PC-3 (cell line): ENCODE measurements around the gene MYL5. TPM values are rescaled to one million over a fixed set of nuclear protein-coding genes. Genes with fewer than 3 reads are reported as not detected.

Source experiments
- ATAC-seq: fragments of 200-7000 bp; cut with Tn5 transposase; 2 replicates; pipeline ENCODE4 v1.9.1; 2020; ENCODE audit warnings: mild to moderate bottlenecking, moderate library complexity
- BruUV-seq: library from RNA; stranded (reverse); fragments of 400-500 nt; replicated peaks from 2 replicates; lab custom pipeline; 2021; lab: Mats Ljungman, UMichigan
- CTCF ChIA-PET: fragments of 300-600 bp; sonication (Branson Sonifier 250); formaldehyde crosslinking; loops from one replicate; lab custom pipeline; 2022; ENCODE audit warnings: antibody characterized with exemption; lab: Charles Lee
- POLR2A ChIA-PET: fragments of 300-600 bp; sonication (Branson Sonifier 250); formaldehyde crosslinking; loops from one replicate; lab custom pipeline; 2022; ENCODE audit warnings: antibody characterized with exemption; ENCODE audit not compliant: unreplicated experiment; lab: Charles Lee
- DNase-seq: peaks from one replicate; pipeline ENCODE4 v3.0.0-alpha.2; 2015
- H2AFZ ChIP-seq: fragments of 300-600 bp; sonication (generic); 2 replicates; pipeline ENCODE4 v1.6.0; 2016; ENCODE audit warnings: antibody characterized with exemption, low read length
- H3F3A ChIP-seq: fragments of 300-600 bp; sonication (generic); one replicate; pipeline ENCODE4 v1.6.0; 2017; ENCODE audit warnings: antibody characterized with exemption, low read length, control low read depth, mild to moderate bottlenecking; ENCODE audit not compliant: unreplicated experiment
- H3K27ac ChIP-seq: fragments of 300-600 bp; sonication (generic); 2 replicates; pipeline ENCODE4 v1.5.1; 2016; ENCODE audit warnings: mild to moderate bottlenecking, low read length
- H3K27me3 ChIP-seq: fragments of 300-600 bp; sonication (generic); 2 replicates; pipeline ENCODE4 v1.6.1; 2016; ENCODE audit warnings: low read length, mixed read lengths
- H3K36me3 ChIP-seq: fragments of 300-600 bp; sonication (generic); 2 replicates; pipeline ENCODE4 v1.6.1; 2016; ENCODE audit warnings: low read depth, mixed run types, low read length, mixed read lengths
- H3K4me1 ChIP-seq: fragments of 300-600 bp; sonication (generic); 2 replicates; pipeline ENCODE4 v1.5.1; 2016; ENCODE audit warnings: low read length; ENCODE audit not compliant: insufficient read depth
- H3K4me2 ChIP-seq: fragments of 300-600 bp; sonication (generic); 2 replicates; pipeline ENCODE4 v1.6.0; 2016; ENCODE audit warnings: low read length
- H3K4me3 ChIP-seq: fragments of 300-600 bp; sonication (generic); 2 replicates; pipeline ENCODE4 v1.5.1; 2016; ENCODE audit warnings: mild to moderate bottlenecking, low read length, mixed read lengths
- H3K79me2 ChIP-seq: fragments of 300-600 bp; sonication (generic); 2 replicates; pipeline ENCODE4 v1.6.1; 2017; ENCODE audit warnings: low read length, mixed read lengths
- H3K9ac ChIP-seq: fragments of 300-600 bp; sonication (generic); 2 replicates; pipeline ENCODE4 v1.6.0; 2016; ENCODE audit warnings: mild to moderate bottlenecking, low read length
- H3K9me2 ChIP-seq: fragments of 300-600 bp; sonication (generic); replicated peaks from 2 replicates; pipeline ENCODE4 v1.6.1; 2016; ENCODE audit warnings: mixed run types, low read length, mixed read lengths
- H3K9me3 ChIP-seq: fragments of 300-600 bp; sonication (generic); 2 replicates; pipeline ENCODE4 v1.6.1; 2016; ENCODE audit warnings: low read length, mixed read lengths
- H4K20me1 ChIP-seq: fragments of 300-600 bp; sonication (generic); 2 replicates; pipeline ENCODE4 v1.6.1; 2016; ENCODE audit warnings: low read length, mixed read lengths
- EZH2 ChIP-seq: fragments of 300-600 bp; sonication (generic); IDR thresholded peaks from one replicate; pipeline ENCODE4 v1.6.1; 2017; ENCODE audit warnings: antibody characterized with exemption, mild to moderate bottlenecking, low read length; ENCODE audit not compliant: unreplicated experiment
- EZH2phosphoT487 ChIP-seq: fragments of 300-600 bp; sonication (generic); IDR thresholded peaks from 2 replicates; pipeline ENCODE4 v1.6.1; 2018; ENCODE audit warnings: mild to moderate bottlenecking, antibody characterized with exemption, low read length, borderline replicate concordance
- intact Hi-C: fragments of 100-400 bp; cut with micrococcal nuclease; formaldehyde crosslinking; loops from 2 replicates; pipeline ENCODE4 v1.9.0; 2023
- total RNA-seq: library from RNA; depleted of rRNA; stranded (reverse); fragments of >200 nt; gene quantifications from 2 replicates; pipeline ENCODE4 v1.2.3, GENCODE V29; 2014
- TF ChIP-seq, protein P1 (sequence below): fragments of 300-600 bp; sonication (generic); conservative IDR thresholded peaks from 2 replicates; pipeline ENCODE4 v1.5.1; 2017; ENCODE audit warnings: antibody characterized with exemption, low read depth, mild to moderate bottlenecking, low read length

The MYL5 gene
- total RNA-seq, 1 experiment from 2014 or later, result 15.2 TPM

GRCh38 chr4:688854-689681 lies 14.7 kb downstream of the MYL5 start, which contains the start of gene SLC49A3:
Gene SLC49A3 (minus strand): TSS chr4:689151. CDS start chr4:689127, 24 bp downstream.
- H3K79me2 ChIP-seq, result no peaks in the 10 kb centered on the region
- no peak within 1 kb of the TSS for H3K4me3 ChIP-seq
- no peak within 1 kb of the TSS for H3K9ac ChIP-seq
- H3K36me3 ChIP-seq, result no peaks in the 10 kb centered on the region
- POLR2A ChIA-PET, result no interaction called here
- peaks cover 16% of the 10 kb centered on the region for H3K4me1 ChIP-seq
- CTCF ChIA-PET, result no interaction called here
- intact Hi-C loops, result no loop called here
- ATAC-seq, result no peak
- no peak within 1 kb of the TSS; the same call in 1 of the 2 replicates for H3K4me2 ChIP-seq
- no peaks in the 10 kb centered on the region for H4K20me1 ChIP-seq
- H3K9me2 ChIP-seq, result no peaks in the 10 kb centered on the region
- TF ChIP-seq, protein P1, sequence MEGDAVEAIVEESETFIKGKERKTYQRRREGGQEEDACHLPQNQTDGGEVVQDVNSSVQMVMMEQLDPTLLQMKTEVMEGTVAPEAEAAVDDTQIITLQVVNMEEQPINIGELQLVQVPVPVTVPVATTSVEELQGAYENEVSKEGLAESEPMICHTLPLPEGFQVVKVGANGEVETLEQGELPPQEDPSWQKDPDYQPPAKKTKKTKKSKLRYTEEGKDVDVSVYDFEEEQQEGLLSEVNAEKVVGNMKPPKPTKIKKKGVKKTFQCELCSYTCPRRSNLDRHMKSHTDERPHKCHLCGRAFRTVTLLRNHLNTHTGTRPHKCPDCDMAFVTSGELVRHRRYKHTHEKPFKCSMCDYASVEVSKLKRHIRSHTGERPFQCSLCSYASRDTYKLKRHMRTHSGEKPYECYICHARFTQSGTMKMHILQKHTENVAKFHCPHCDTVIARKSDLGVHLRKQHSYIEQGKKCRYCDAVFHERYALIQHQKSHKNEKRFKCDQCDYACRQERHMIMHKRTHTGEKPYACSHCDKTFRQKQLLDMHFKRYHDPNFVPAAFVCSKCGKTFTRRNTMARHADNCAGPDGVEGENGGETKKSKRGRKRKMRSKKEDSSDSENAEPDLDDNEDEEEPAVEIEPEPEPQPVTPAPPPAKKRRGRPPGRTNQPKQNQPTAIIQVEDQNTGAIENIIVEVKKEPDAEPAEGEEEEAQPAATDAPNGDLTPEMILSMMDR, result no peak
- TF ChIP-seq EZH2 (no peak), EZH2phosphoT487 (no peak)
- peak within 1 kb of the TSS; percentile 67; the same call in 1 of the 2 replicates for H3K27ac ChIP-seq
- DNase-seq, result no peak
- H2AFZ ChIP-seq, result no peak within 1 kb of the TSS
- H3K27me3 ChIP-seq, result no peaks in the 10 kb centered on the region
- BruUV-seq, result no TSS peak
- no peaks in the 10 kb centered on the region for H3F3A ChIP-seq
- H3K9me3 ChIP-seq, result no peaks in the 10 kb centered on the region

- Histone ChIP-seq H3K9me2 (no peaks in the 10 kb centered on the region), H3K36me3 (no peaks in the 10 kb centered on the region), H3F3A (no peaks in the 10 kb centered on the region), H3K4me3 (no peak overlapping the region), H3K9me3 (no peaks in the 10 kb centered on the region), H3K27ac (no peak overlapping the region), H4K20me1 (no peaks in the 10 kb centered on the region), H2AFZ (no peak overlapping the region), H3K4me2 (no peak overlapping the region), H3K9ac (no peak overlapping the region), H3K27me3 (no peaks in the 10 kb centered on the region), H3K4me1 (peaks cover 16% of the 10 kb centered on the region), H3K79me2 (no peaks in the 10 kb centered on the region)
- ATAC-seq, result no peak
- no TSS peak for BruUV-seq
- POLR2A ChIA-PET, result no interaction called here
- TF ChIP-seq EZH2phosphoT487 (no peak), EZH2 (no peak)
- TF ChIP-seq, protein P1, result no peak
- intact Hi-C loops, result no loop called here
- DNase-seq, result no peak
- CTCF ChIA-PET, result no interaction called here
Measured at GRCh38 chr4:689723-690122, 15.4 kb downstream of the MYL5 start.
